ENCODE results near the gene CIAO3.

DNA sequence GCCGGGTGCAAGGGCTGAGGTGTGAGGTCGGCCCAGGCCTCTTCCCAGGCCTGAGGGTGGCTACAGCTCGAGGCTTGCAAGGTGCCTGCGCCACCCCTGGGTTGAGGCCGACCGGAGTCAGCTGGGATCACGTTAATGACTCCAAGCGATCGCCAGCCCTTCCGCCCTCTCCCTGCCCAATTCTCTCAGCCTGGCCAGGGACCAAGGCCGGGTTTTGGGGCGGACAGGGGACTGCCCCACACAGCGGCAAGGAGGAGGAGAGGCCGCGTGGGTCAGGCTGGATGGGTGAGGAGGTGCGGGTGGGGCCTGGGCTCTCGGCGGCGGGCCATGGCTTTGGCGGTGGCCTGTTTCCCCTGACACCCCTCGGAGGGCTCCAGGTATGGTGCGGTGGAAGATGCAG, 47.4 kb downstream of the CIAO3 start:
- TF ChIP-seq, protein P1, sequence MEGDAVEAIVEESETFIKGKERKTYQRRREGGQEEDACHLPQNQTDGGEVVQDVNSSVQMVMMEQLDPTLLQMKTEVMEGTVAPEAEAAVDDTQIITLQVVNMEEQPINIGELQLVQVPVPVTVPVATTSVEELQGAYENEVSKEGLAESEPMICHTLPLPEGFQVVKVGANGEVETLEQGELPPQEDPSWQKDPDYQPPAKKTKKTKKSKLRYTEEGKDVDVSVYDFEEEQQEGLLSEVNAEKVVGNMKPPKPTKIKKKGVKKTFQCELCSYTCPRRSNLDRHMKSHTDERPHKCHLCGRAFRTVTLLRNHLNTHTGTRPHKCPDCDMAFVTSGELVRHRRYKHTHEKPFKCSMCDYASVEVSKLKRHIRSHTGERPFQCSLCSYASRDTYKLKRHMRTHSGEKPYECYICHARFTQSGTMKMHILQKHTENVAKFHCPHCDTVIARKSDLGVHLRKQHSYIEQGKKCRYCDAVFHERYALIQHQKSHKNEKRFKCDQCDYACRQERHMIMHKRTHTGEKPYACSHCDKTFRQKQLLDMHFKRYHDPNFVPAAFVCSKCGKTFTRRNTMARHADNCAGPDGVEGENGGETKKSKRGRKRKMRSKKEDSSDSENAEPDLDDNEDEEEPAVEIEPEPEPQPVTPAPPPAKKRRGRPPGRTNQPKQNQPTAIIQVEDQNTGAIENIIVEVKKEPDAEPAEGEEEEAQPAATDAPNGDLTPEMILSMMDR (IDR thresholded peaks at IDR 0.05): no peak
- no peak for TF ChIP-seq EZH2 (IDR thresholded peaks at IDR 0.05; ENCODE audit: borderline replicate concordance, insufficient read depth, low read depth, low read length, poor library complexity, severe bottlenecking)
